ENCODE results near the gene KCNG4. TPM values are rescaled to one million over a fixed set of nuclear protein-coding genes. Genes with fewer than 3 reads are reported as not detected.

Gene KCNG4
- total RNA-seq, 2 experiments from 2014 or later: not detected

- Mint-ChIP-seq H3K4me3 (no peak overlapping the region), H3K9me3 (no peaks in the 10 kb centered on the region), H3K27ac (no peak overlapping the region), H3K4me1 (ENCODE audit: low read depth) (no peaks in the 10 kb centered on the region), H3K36me3 (ENCODE audit: low read depth) (no peaks in the 10 kb centered on the region), H3K27me3 (peaks cover 42% of the 10 kb centered on the region)
- intact Hi-C loops (cut with DNase I, micrococcal nuclease): no loop called here
- Histone ChIP-seq H3K36me3 (ENCODE audit: insufficient read depth, low read length) (no peaks in the 10 kb centered on the region), H3K4me3 (ENCODE audit: low read length) (no peak overlapping the region), H3K27me3 (ENCODE audit: control insufficient read depth in 1 of 2, insufficient read depth in 2 of 2, low read length in 2 of 2) (peaks cover 0 to 5% of the 10 kb centered on the region in 2 experiments), H3K27ac (ENCODE audit: low read depth in 1 of 2, low read length in 2 of 2) (no peak overlapping the region), H3K4me1 (ENCODE audit: insufficient read depth, low read length) (no peaks in the 10 kb centered on the region), H3K9me3 (ENCODE audit: control insufficient read depth in 1 of 2, insufficient read depth in 1 of 2, low read length in 2 of 2) (peaks cover 0 to 4% of the 10 kb centered on the region in 2 experiments)
- CTCF ChIA-PET: no interaction called here
- no peak for TF ChIP-seq CTCF (IDR thresholded peaks at IDR 0.05)
- ATAC-seq (ENCODE audit: poor library complexity): no peak
- DNase-seq: no peak
- POLR2A ChIA-PET: interaction anchor here (0.6 kb wide), 1 partner anchor 1420 kb away, joined by 3 read pairs; no protein-coding TSS in a partner anchor
Measured at GRCh38 chr16:84259691-84260090, 19.9 kb upstream of the KCNG4 start.

GRCh38 chr16:84258266-84258665, 18.5 kb upstream of the KCNG4 start:
- Histone ChIP-seq H3K27ac (ENCODE audit: low read depth in 1 of 2, low read length in 2 of 2) (no peak overlapping the region), H3K36me3 (ENCODE audit: insufficient read depth, low read length) (no peaks in the 10 kb centered on the region), H3K4me3 (ENCODE audit: low read length) (no peak overlapping the region), H3K9me3 (ENCODE audit: control insufficient read depth in 1 of 2, insufficient read depth in 1 of 2, low read length in 2 of 2) (peaks cover 0 to 4% of the 10 kb centered on the region in 2 experiments), H3K27me3 (ENCODE audit: control insufficient read depth in 1 of 2, insufficient read depth in 2 of 2, low read length in 2 of 2) (peaks cover 0 to 5% of the 10 kb centered on the region in 2 experiments), H3K4me1 (ENCODE audit: insufficient read depth, low read length) (no peaks in the 10 kb centered on the region)
- H3K4me1 Mint-ChIP-seq (ENCODE audit: low read depth): no peaks in the 10 kb centered on the region
- no peaks in the 10 kb centered on the region for H3K9me3 Mint-ChIP-seq
- no peak overlapping the region for H3K4me3 Mint-ChIP-seq
- POLR2A ChIA-PET: no interaction called here
- intact Hi-C loops (cut with DNase I, micrococcal nuclease): no loop called here
- H3K27me3 Mint-ChIP-seq: peaks cover 46% of the 10 kb centered on the region
- H3K36me3 Mint-ChIP-seq (ENCODE audit: low read depth): no peaks in the 10 kb centered on the region
- DNase-seq: no peak
- CTCF ChIA-PET: no interaction called here
- TF ChIP-seq CTCF (IDR thresholded peaks at IDR 0.05): no peak
- ATAC-seq (ENCODE audit: poor library complexity): no peak
- no peak overlapping the region for H3K27ac Mint-ChIP-seq

- no peak for TF ChIP-seq CTCF (IDR thresholded peaks at IDR 0.05)
- Histone ChIP-seq H3K4me1 (ENCODE audit: insufficient read depth, low read length) (no peaks in the 10 kb centered on the region), H3K9me3 (ENCODE audit: control insufficient read depth in 1 of 2, insufficient read depth in 1 of 2, low read length in 2 of 2) (peaks cover 0 to 4% of the 10 kb centered on the region in 2 experiments), H3K27ac (ENCODE audit: low read depth in 1 of 2, low read length in 2 of 2) (no peak overlapping the region), H3K27me3 (ENCODE audit: control insufficient read depth in 1 of 2, insufficient read depth in 2 of 2, low read length in 2 of 2) (peaks cover 3 to 5% of the 10 kb centered on the region in 2 experiments), H3K4me3 (ENCODE audit: low read length) (no peak overlapping the region), H3K36me3 (ENCODE audit: insufficient read depth, low read length) (no peaks in the 10 kb centered on the region)
- ChIA-PET CTCF (interaction anchor here (1.5 kb wide), 1 partner anchor 22 kb away, joined by 3 read pairs; no protein-coding TSS in a partner anchor), POLR2A (no interaction called here)
- no peaks in the 10 kb centered on the region for H3K9me3 Mint-ChIP-seq
- intact Hi-C loops (cut with DNase I, micrococcal nuclease): no loop called here
- DNase-seq: no peak
- H3K27me3 Mint-ChIP-seq: peaks cover 53% of the 10 kb centered on the region
- H3K27ac Mint-ChIP-seq: no peak overlapping the region
- H3K36me3 Mint-ChIP-seq (ENCODE audit: low read depth): no peaks in the 10 kb centered on the region
- no peak overlapping the region for H3K4me3 Mint-ChIP-seq
- ATAC-seq (ENCODE audit: poor library complexity): no peak
- H3K4me1 Mint-ChIP-seq (ENCODE audit: low read depth): no peaks in the 10 kb centered on the region
Measured at GRCh38 chr16:84255050-84255810, 15.4 kb upstream of the KCNG4 start.
